OCI-LY3 (cell line): ENCODE data around the gene TMCC1.

Source experiments
- H2AFZ ChIP-seq: fragments of 200-600, 300-600 bp; shearing (Covaris generic); 2 replicates; pipeline ENCODE4 v1.6.0; 2014; ENCODE audit warnings: antibody characterized with exemption, low read depth, low read length
- H3K27ac ChIP-seq: fragments of 200-600, 300-600 bp; sonication (generic); 2 replicates; pipeline ENCODE4 v1.5.1; 2014; ENCODE audit warnings: mild to moderate bottlenecking, low read length, moderate library complexity, mixed read lengths
- H3K27me3 ChIP-seq: fragments of 200-600, 300-600 bp; sonication (generic); 2 replicates; pipeline ENCODE4 v1.6.1; 2014; ENCODE audit warnings: low read depth, low read length, mixed read lengths
- H3K36me3 ChIP-seq: fragments of 200-600, 300-600 bp; sonication (generic); replicated peaks from 2 replicates; pipeline ENCODE3; 2014; ENCODE audit warnings: low read depth, low read length, mixed read lengths
- H3K4me1 ChIP-seq: fragments of 300-600, 200-600 bp; sonication (generic); 2 replicates; pipeline ENCODE4 v1.6.1; 2014; ENCODE audit warnings: low read length, mixed read lengths
- H3K4me2 ChIP-seq: fragments of 200-600, 300-600 bp; sonication (generic); 2 replicates; pipeline ENCODE4 v1.6.1; 2014; ENCODE audit warnings: low read length, mixed read lengths
- H3K4me3 ChIP-seq: fragments of 300-600, 200-600 bp; sonication (generic); 2 replicates; pipeline ENCODE4 v1.5.1; 2014; ENCODE audit warnings: antibody characterized with exemption, mild to moderate bottlenecking, low read length, moderate library complexity
- H3K79me2 ChIP-seq: fragments of 300-600, 200-600 bp; shearing (Covaris generic); 2 replicates; pipeline ENCODE4 v1.6.1; 2014; ENCODE audit warnings: mild to moderate bottlenecking, low read length, mixed read lengths
- H3K9ac ChIP-seq: fragments of 300-600, 200-600 bp; shearing (Covaris generic); 2 replicates; pipeline ENCODE4 v1.6.0; 2014; ENCODE audit warnings: mild to moderate bottlenecking, low read length, moderate library complexity
- H3K9me3 ChIP-seq: fragments of 200-600, 300-600 bp; shearing (Covaris generic); 2 replicates; pipeline ENCODE4 v1.6.1; 2014; ENCODE audit warnings: low read length, mixed read lengths; ENCODE audit not compliant: insufficient read depth
- H4K20me1 ChIP-seq: fragments of 200-600, 300-600 bp; sonication (generic); 2 replicates; pipeline ENCODE4 v1.6.1; 2016; ENCODE audit warnings: low read length, mixed read lengths; ENCODE audit not compliant: insufficient read depth
- EZH2phosphoT487 ChIP-seq: fragments of 200-600 bp; shearing (Covaris generic); IDR thresholded peaks from 2 replicates; pipeline ENCODE4 v1.6.1; 2018; ENCODE audit warnings: antibody characterized with exemption, mixed run types, low read depth
- TF ChIP-seq, protein P1 (sequence below): fragments of 200-600, 300-600 bp; sonication (generic); IDR thresholded peaks from 2 replicates; pipeline ENCODE4 v1.5.1; 2014; ENCODE audit warnings: antibody characterized with exemption, low read length, low read depth

The TMCC1 gene

DNA sequence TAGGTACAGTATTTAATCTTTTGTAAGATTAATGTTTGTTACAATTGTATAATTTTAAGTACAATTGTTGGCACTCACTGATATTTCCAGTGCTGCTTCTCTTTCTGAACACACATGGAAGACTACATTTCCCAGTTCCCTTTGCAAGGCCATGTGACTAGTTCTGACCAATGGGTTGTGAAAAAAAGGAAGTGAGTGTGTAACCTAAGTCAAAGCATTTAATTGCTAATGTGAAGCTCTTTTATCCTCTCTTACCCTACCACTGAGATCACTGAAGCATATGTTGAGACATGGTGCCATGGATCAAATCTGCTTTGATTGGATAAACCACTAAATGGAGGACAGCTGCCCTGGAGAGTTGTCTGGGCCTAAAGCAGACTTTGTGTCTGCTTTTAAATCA is 203.1 kb downstream of the TMCC1 start:
- Histone ChIP-seq H3K9ac (no peak overlapping the region), H3K4me3 (no peak overlapping the region), H3K79me2 (0 out of 2 replicates have a peak, but pooled peaks cover 5% of the 10 kb centered on the region), H3K27ac (no peak overlapping the region), H3K4me1 (peaks cover 7% of the 10 kb centered on the region; the same call in 1 of the 2 replicates), H3K4me2 (peak overlapping the region; percentile 42), H4K20me1 (no peaks in the 10 kb centered on the region), H2AFZ (no peak overlapping the region; the same call in 1 of the 2 replicates), H3K36me3 (no peaks in the 10 kb centered on the region), H3K9me3 (no peaks in the 10 kb centered on the region), H3K27me3 (no peaks in the 10 kb centered on the region)
- no peak for TF ChIP-seq EZH2phosphoT487
- TF ChIP-seq, protein P1, sequence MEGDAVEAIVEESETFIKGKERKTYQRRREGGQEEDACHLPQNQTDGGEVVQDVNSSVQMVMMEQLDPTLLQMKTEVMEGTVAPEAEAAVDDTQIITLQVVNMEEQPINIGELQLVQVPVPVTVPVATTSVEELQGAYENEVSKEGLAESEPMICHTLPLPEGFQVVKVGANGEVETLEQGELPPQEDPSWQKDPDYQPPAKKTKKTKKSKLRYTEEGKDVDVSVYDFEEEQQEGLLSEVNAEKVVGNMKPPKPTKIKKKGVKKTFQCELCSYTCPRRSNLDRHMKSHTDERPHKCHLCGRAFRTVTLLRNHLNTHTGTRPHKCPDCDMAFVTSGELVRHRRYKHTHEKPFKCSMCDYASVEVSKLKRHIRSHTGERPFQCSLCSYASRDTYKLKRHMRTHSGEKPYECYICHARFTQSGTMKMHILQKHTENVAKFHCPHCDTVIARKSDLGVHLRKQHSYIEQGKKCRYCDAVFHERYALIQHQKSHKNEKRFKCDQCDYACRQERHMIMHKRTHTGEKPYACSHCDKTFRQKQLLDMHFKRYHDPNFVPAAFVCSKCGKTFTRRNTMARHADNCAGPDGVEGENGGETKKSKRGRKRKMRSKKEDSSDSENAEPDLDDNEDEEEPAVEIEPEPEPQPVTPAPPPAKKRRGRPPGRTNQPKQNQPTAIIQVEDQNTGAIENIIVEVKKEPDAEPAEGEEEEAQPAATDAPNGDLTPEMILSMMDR = no peak

DNA sequence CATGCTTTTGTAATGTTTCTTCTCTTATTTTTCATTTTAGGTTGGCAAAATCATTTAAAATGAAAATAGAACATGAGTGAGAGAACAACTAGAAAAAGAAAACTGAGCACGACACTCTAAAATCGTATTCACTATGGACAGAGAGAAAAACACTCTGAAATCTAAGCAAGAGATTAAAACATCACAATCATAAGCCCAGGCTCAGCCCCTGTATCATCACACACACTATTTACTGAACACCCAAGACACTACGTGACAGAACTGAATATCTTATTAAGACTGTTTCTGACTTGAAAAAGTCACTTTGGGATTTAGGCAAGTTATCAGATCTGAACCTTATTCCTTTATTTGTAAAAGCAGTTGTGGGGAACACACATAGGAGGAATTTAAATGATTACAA is 204.5 kb downstream of the TMCC1 start:
- no peaks in the 10 kb centered on the region for H3K9me3 ChIP-seq
- H3K27ac ChIP-seq = no peak overlapping the region
- TF ChIP-seq EZH2phosphoT487 = no peak
- TF ChIP-seq, protein P1 = no peak
- H2AFZ ChIP-seq = no peak overlapping the region
- H3K36me3 ChIP-seq = no peaks in the 10 kb centered on the region
- H3K9ac ChIP-seq = no peak overlapping the region
- no peak overlapping the region for H3K4me3 ChIP-seq
- H4K20me1 ChIP-seq = no peaks in the 10 kb centered on the region
- H3K4me1 ChIP-seq = peaks cover 7% of the 10 kb centered on the region; the same call in 1 of the 2 replicates
- H3K27me3 ChIP-seq = no peaks in the 10 kb centered on the region
- H3K79me2 ChIP-seq = 0 out of 2 replicates have a peak, but pooled peaks cover 5% of the 10 kb centered on the region
- no peak overlapping the region for H3K4me2 ChIP-seq

DNA sequence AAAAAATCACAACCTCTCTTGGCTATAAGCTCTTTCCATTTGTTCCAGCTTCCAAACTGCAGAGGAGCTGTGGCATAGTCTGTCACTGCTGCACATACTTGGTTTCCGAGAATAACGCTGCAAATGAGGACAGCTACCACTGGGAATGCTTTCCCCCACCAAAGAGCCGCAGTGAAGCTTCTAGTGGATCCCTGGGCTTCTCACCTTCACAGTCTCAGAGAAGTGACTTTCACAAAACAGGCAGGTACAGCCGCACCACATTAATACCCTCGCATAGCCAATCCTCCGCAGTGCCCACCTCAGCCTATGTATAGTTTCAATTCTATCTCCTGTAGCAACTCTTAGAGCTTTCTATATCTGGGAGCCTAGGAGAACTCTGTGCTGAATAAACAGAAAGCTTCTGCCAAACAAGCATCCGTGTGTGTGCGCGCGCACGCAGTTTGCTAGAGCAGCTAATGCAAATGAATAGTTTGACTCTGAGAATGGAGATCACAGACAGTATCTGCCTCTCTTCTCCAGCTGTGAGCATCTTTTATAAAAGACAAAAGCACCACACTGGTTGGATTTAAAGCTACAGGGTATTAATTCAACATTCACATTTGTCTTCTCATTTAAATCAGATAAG is 205.1 kb downstream of the TMCC1 start:
- H3K4me2 ChIP-seq = no peak overlapping the region
- no peak overlapping the region for H3K27ac ChIP-seq
- H3K79me2 ChIP-seq = 0 out of 2 replicates have a peak, but pooled peaks cover 5% of the 10 kb centered on the region

DNA sequence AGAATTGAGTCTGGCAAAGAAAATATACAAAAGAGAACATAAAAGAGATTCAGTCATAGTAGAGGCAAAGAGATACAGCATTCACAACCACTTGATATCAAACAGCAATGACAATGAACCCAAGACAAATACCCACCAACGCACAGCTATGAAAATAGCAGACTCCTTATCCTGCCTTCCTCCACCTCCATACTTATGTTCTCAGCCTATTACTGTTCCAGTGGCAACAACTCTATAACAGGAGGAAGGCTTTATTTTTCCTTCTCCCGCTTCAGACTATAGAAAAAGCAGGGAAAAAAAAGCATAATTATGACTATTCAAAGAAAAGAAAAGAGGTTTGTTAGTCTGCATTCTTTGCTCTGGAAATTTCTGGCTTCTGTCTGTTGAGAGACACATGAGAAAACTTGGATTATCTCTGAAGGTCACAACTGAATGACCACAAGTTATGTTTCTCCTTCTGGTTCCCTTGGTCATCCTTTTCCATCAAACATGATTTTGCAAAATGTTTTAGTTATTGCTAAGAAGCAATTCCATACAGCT is 205.9 kb downstream of the TMCC1 start:
- H3K9ac ChIP-seq = no peak overlapping the region
- no peaks in the 10 kb centered on the region for H3K9me3 ChIP-seq
- no peaks in the 10 kb centered on the region for H3K36me3 ChIP-seq
- H3K4me1 ChIP-seq = peaks cover 7% of the 10 kb centered on the region; the same call in 1 of the 2 replicates
- H3K27ac ChIP-seq = no peak overlapping the region
- no peak overlapping the region for H3K4me2 ChIP-seq
- H2AFZ ChIP-seq = no peak overlapping the region
- H4K20me1 ChIP-seq = no peaks in the 10 kb centered on the region
- TF ChIP-seq, protein P1 = no peak
- no peak for TF ChIP-seq EZH2phosphoT487
- H3K4me3 ChIP-seq = no peak overlapping the region
- H3K27me3 ChIP-seq = no peaks in the 10 kb centered on the region
- 0 out of 2 replicates have a peak, but pooled peaks cover 5% of the 10 kb centered on the region for H3K79me2 ChIP-seq

More for the DNA sequence above, 205.1 kb downstream of the TMCC1 start:
- H3K9me3 ChIP-seq = no peaks in the 10 kb centered on the region
- no peaks in the 10 kb centered on the region for H3K36me3 ChIP-seq
- H3K4me1 ChIP-seq = peaks cover 7% of the 10 kb centered on the region; the same call in 1 of the 2 replicates
- no peaks in the 10 kb centered on the region for H3K27me3 ChIP-seq
- H3K9ac ChIP-seq = no peak overlapping the region
- no peak for TF ChIP-seq EZH2phosphoT487
- TF ChIP-seq, protein P1 = no peak
- H4K20me1 ChIP-seq = no peaks in the 10 kb centered on the region
- no peak overlapping the region for H2AFZ ChIP-seq
- no peak overlapping the region for H3K4me3 ChIP-seq
